ENCODE measurements around the gene BAZ2B. TPM values are rescaled to one million over a fixed set of nuclear protein-coding genes. Genes with fewer than 3 reads are reported as not detected.

Gene BAZ2B
- total RNA-seq, 1 donor from 2014 or later, result 101 TPM

GRCh38 chr2:159513745-159514144 is 102.6 kb downstream of the BAZ2B start:
- no peak overlapping the region for H3K27ac Mint-ChIP-seq
- H3K79me2 ChIP-seq (ENCODE audit: low read depth), result peaks cover 49% of the 10 kb centered on the region
- H3K4me3 ChIP-seq, result no peak overlapping the region
- H3K36me3 ChIP-seq, result no peaks in the 10 kb centered on the region
- H3K4me2 ChIP-seq, result no peak overlapping the region
- H3K9ac ChIP-seq, result no peak overlapping the region
- peaks cover 5% of the 10 kb centered on the region for H3K36me3 Mint-ChIP-seq
- H3K4me1 Mint-ChIP-seq, result peaks cover 20% of the 10 kb centered on the region
- peaks cover 22% of the 10 kb centered on the region for H3K4me1 ChIP-seq
- no peaks in the 10 kb centered on the region for H3K27me3 Mint-ChIP-seq (ENCODE audit: insufficient read depth, low read depth)
- H3F3A ChIP-seq (ENCODE audit: low read depth), result no peaks in the 10 kb centered on the region
- H3K9me3 ChIP-seq (ENCODE audit: low read depth), result no peaks in the 10 kb centered on the region
- H4K20me1 ChIP-seq (ENCODE audit: low read depth), result peaks cover 9% of the 10 kb centered on the region
- H3K4me3 Mint-ChIP-seq, result no peak overlapping the region
- DNase-seq (ENCODE audit: low spot score), result no peak
- H3K27ac ChIP-seq, result no peak overlapping the region
- H2AFZ ChIP-seq (replicated peaks), result no peak overlapping the region
- H3K27me3 ChIP-seq, result no peaks in the 10 kb centered on the region
- no peaks in the 10 kb centered on the region for H3K9me3 Mint-ChIP-seq
- TF ChIP-seq EZH2 (IDR thresholded peaks at IDR 0.05) (no peak), EZH2phosphoT487 (IDR thresholded peaks at IDR 0.05) (no peak), CTCF (IDR thresholded peaks at IDR 0.05) (no peak)

- Mint-ChIP-seq H3K27ac (no peak overlapping the region), H3K4me1 (no peaks in the 10 kb centered on the region), H3K27me3 (ENCODE audit: insufficient read depth, low read depth) (no peaks in the 10 kb centered on the region), H3K4me3 (no peak overlapping the region), H3K9me3 (no peaks in the 10 kb centered on the region), H3K36me3 (no peaks in the 10 kb centered on the region)
- no peaks in the 10 kb centered on the region for H3K9me3 ChIP-seq (ENCODE audit: low read depth)
- no peaks in the 10 kb centered on the region for H4K20me1 ChIP-seq (ENCODE audit: low read depth)
- H3K79me2 ChIP-seq (ENCODE audit: low read depth), result peaks cover 13% of the 10 kb centered on the region
- H3K9ac ChIP-seq, result no peak overlapping the region
- no peaks in the 10 kb centered on the region for H3K36me3 ChIP-seq
- H3K27me3 ChIP-seq, result no peaks in the 10 kb centered on the region
- no peaks in the 10 kb centered on the region for H3F3A ChIP-seq (ENCODE audit: low read depth)
- H3K4me2 ChIP-seq, result no peak overlapping the region
- no peak overlapping the region for H3K4me3 ChIP-seq
- no peak for TF ChIP-seq EZH2phosphoT487 (IDR thresholded peaks at IDR 0.05)
- TF ChIP-seq EZH2 (IDR thresholded peaks at IDR 0.05), result no peak
- TF ChIP-seq CTCF (IDR thresholded peaks at IDR 0.05), result no peak
- H3K4me1 ChIP-seq, result no peaks in the 10 kb centered on the region
- H2AFZ ChIP-seq (replicated peaks), result no peak overlapping the region
- H3K27ac ChIP-seq, result no peak overlapping the region
- DNase-seq (ENCODE audit: low spot score), result no peak
Measured at GRCh38 chr2:159508140-159508539, 108.2 kb downstream of the BAZ2B start.

- H3K9me3 ChIP-seq (ENCODE audit: low read depth), result no peaks in the 10 kb centered on the region
- H4K20me1 ChIP-seq (ENCODE audit: low read depth), result no peaks in the 10 kb centered on the region
- no peak overlapping the region for H3K27ac Mint-ChIP-seq
- no peaks in the 10 kb centered on the region for H3K4me1 Mint-ChIP-seq
- no peaks in the 10 kb centered on the region for H3K4me1 ChIP-seq
- DNase-seq (ENCODE audit: low spot score), result no peak
- H2AFZ ChIP-seq (replicated peaks), result no peak overlapping the region
- H3K27me3 ChIP-seq, result no peaks in the 10 kb centered on the region
- no peaks in the 10 kb centered on the region for H3K27me3 Mint-ChIP-seq (ENCODE audit: insufficient read depth, low read depth)
- no peaks in the 10 kb centered on the region for H3K36me3 ChIP-seq
- H3K79me2 ChIP-seq (ENCODE audit: low read depth), result peaks cover 13% of the 10 kb centered on the region
- peaks cover 2% of the 10 kb centered on the region for H3K36me3 Mint-ChIP-seq
- H3F3A ChIP-seq (ENCODE audit: low read depth), result no peaks in the 10 kb centered on the region
- no peak overlapping the region for H3K4me2 ChIP-seq
- peaks cover 4% of the 10 kb centered on the region for H3K9me3 Mint-ChIP-seq
- no peak overlapping the region for H3K27ac ChIP-seq
- TF ChIP-seq EZH2 (IDR thresholded peaks at IDR 0.05) (no peak), CTCF (IDR thresholded peaks at IDR 0.05) (no peak), EZH2phosphoT487 (IDR thresholded peaks at IDR 0.05) (no peak)
- no peak overlapping the region for H3K4me3 ChIP-seq
- H3K9ac ChIP-seq, result no peak overlapping the region
- no peak overlapping the region for H3K4me3 Mint-ChIP-seq
Measured at GRCh38 chr2:159506764-159507440, 109.4 kb downstream of the BAZ2B start.
